HCT116 (cell line): ENCODE measurements around the gene PRDM7. TPM values are rescaled to one million over a fixed set of nuclear protein-coding genes. Genes with fewer than 3 reads are reported as not detected.

Source experiments
- ATAC-seq: fragments of 200-7000 bp; cut with Tn5 transposase; 2 replicates; pipeline ENCODE4 v1.9.1; 2020; ENCODE audit warnings: mild to moderate bottlenecking, moderate library complexity
- BruUV-seq: library from RNA; stranded (reverse); fragments of 400-500 nt; replicated peaks from 2 replicates; lab custom pipeline; 2021; lab: Mats Ljungman, UMichigan
- CTCF ChIA-PET: fragments of 300-600 bp; sonication (Branson Sonifier 250); formaldehyde crosslinking; loops from one replicate; lab custom pipeline; 2021; ENCODE audit warnings: antibody characterized with exemption; lab: Charles Lee
- POLR2A ChIA-PET: fragments of 300-600, 350-600 bp; sonication (Branson Sonifier 250); formaldehyde crosslinking; loops from one replicate; lab custom pipeline; 2021; ENCODE audit warnings: antibody characterized with exemption; lab: Charles Lee
- RAD21 ChIA-PET, 2 experiments: fragments of 300-600 bp; sonication (Branson Sonifier 250); formaldehyde crosslinking; loops; one replicate each; lab custom pipeline; 2023; ENCODE audit warnings: low total read pairs in 2 of 2; ENCODE audit not compliant: uncharacterized antibody in 2 of 2, unreplicated experiment in 2 of 2, low non-redundant PET in 1 of 2; lab: Charles Lee
- DNase-seq: peaks from one replicate; pipeline ENCODE4 v3.0.0-alpha.2; 2010; ENCODE audit warnings: low read depth, low spot score
- H2AFZ ChIP-seq: fragments of 200-600 bp; shearing (Covaris generic), sonication (generic); 2 replicates; pipeline ENCODE4 v1.6.1; 2017; ENCODE audit warnings: low read depth, mixed run types, mixed read lengths, antibody characterized with exemption, low read length; ENCODE audit not compliant: poor library complexity, severe bottlenecking
- H3K27ac ChIP-seq: 2 replicates; pipeline ENCODE4 v1.5.1; 2012; ENCODE audit warnings: low read depth, low read length
- H3K27me3 ChIP-seq: fragments of 200-600 bp; sonication (generic); 2 replicates; pipeline ENCODE4 v1.6.1; 2016; ENCODE audit warnings: mixed run types, low read length, mixed read lengths; ENCODE audit not compliant: insufficient read depth
- H3K36me3 ChIP-seq, 2 experiments: fragments of 200-500 bp in 1 of 2; fragments of 200-600 bp in 1 of 2; sonication (Bioruptor generic) in 1 of 2; sonication (generic) in 1 of 2; 2 replicates each; pipeline versions ENCODE4 v1.5.1 to v1.6.1; 2014 to 2016; ENCODE audit warnings: low read length in 2 of 2, inconsistent platforms in 1 of 2, mixed read lengths in 1 of 2, mixed run types in 1 of 2; ENCODE audit not compliant: insufficient read depth in 2 of 2, control insufficient read depth in 1 of 2
- H3K4me1 ChIP-seq, 2 experiments: fragments of 200-600 bp in 1 of 2; sonication (generic) in 1 of 2; 2 replicates each; pipeline versions ENCODE4 v1.5.1 to v1.6.1; 2012 to 2017; ENCODE audit warnings: low read length in 2 of 2, inconsistent platforms in 1 of 2, mild to moderate bottlenecking in 1 of 2, mixed read lengths in 1 of 2, mixed run types in 1 of 2, moderate library complexity in 1 of 2; ENCODE audit not compliant: insufficient read depth in 2 of 2, control insufficient read depth in 1 of 2
- H3K4me2 ChIP-seq: fragments of 200-600 bp; sonication (generic); 2 replicates; pipeline ENCODE4 v1.6.1; 2017; ENCODE audit warnings: mixed run types, low read length, mixed read lengths
- H3K4me3 ChIP-seq, 2 experiments: fragments of 200-600 bp in 1 of 2; sonication (generic) in 1 of 2; replicated peaks in 1 of 2; 2 replicates each; pipeline ENCODE4 v1.5.1; 2011 to 2016; ENCODE audit warnings: low read length in 2 of 2, control low read depth in 1 of 2, low read depth in 1 of 2, mild to moderate bottlenecking in 1 of 2, mixed read lengths in 1 of 2, mixed run types in 1 of 2
- H3K79me2 ChIP-seq: fragments of 200-600 bp; sonication (generic); 2 replicates; pipeline ENCODE4 v1.6.1; 2017; ENCODE audit warnings: mild to moderate bottlenecking, mixed run types, low read length, moderate library complexity, mixed read lengths; ENCODE audit not compliant: insufficient read depth
- H3K9ac ChIP-seq: fragments of 200-600 bp; sonication (generic); 2 replicates; pipeline ENCODE4 v1.6.1; 2016; ENCODE audit warnings: low read length, mixed read lengths
- H3K9me2 ChIP-seq: fragments of 200-600 bp; sonication (generic), shearing (Covaris generic); 2 replicates; pipeline ENCODE4 v1.6.1; 2017; ENCODE audit warnings: mixed run types, mild to moderate bottlenecking, moderate library complexity; ENCODE audit not compliant: insufficient read depth
- H3K9me3 ChIP-seq, 2 experiments: fragments of 200-500 bp in 1 of 2; fragments of 200-600 bp in 1 of 2; sonication (Bioruptor generic) in 1 of 2; sonication (generic) in 1 of 2; 2 replicates each; pipeline ENCODE4 v1.6.1; 2014 to 2017; ENCODE audit warnings: low read length in 2 of 2, mixed read lengths in 2 of 2, inconsistent platforms in 1 of 2, low read depth in 1 of 2, mild to moderate bottlenecking in 1 of 2, mixed run types in 1 of 2, moderate library complexity in 1 of 2; ENCODE audit not compliant: control insufficient read depth in 1 of 2, insufficient read depth in 1 of 2
- H4K20me1 ChIP-seq: fragments of 200-600 bp; sonication (generic), shearing (Covaris generic); 2 replicates; pipeline ENCODE4 v1.6.1; 2017; ENCODE audit warnings: mixed run types, mild to moderate bottlenecking, moderate library complexity; ENCODE audit not compliant: insufficient read depth
- CEBPB ChIP-seq: IDR thresholded peaks from 2 replicates; pipeline ENCODE4 v1.6.1; 2012; ENCODE audit warnings: low read depth
- EGR1 ChIP-seq: IDR thresholded peaks from 2 replicates; pipeline ENCODE4 v1.6.1; 2012; ENCODE audit warnings: low read depth
- FOSL1 ChIP-seq: IDR thresholded peaks from 2 replicates; pipeline ENCODE4 v1.6.1; 2012; ENCODE audit warnings: low read depth
- POLR2A ChIP-seq: IDR thresholded peaks from 2 replicates; pipeline ENCODE4 v1.7.0; 2011; ENCODE audit warnings: borderline replicate concordance; ENCODE audit not compliant: insufficient read depth, insufficient read length; ENCODE audit errors: extremely low read depth
- POLR2AphosphoS5 ChIP-seq: IDR thresholded peaks from 2 replicates; pipeline ENCODE4 v1.6.1; 2011; ENCODE audit warnings: mild to moderate bottlenecking, low read depth, low read length, moderate library complexity
- RAD21 ChIP-seq: IDR thresholded peaks from 2 replicates; pipeline ENCODE4 v1.6.1; 2012; ENCODE audit warnings: low read depth, mild to moderate bottlenecking
- SIN3A ChIP-seq: IDR thresholded peaks from 2 replicates; pipeline ENCODE4 v1.6.1; 2012; ENCODE audit warnings: low read depth
- SP1 ChIP-seq: IDR thresholded peaks from 2 replicates; pipeline ENCODE4 v1.6.1; 2012; ENCODE audit warnings: low read depth
- SRF ChIP-seq: IDR thresholded peaks from 2 replicates; pipeline ENCODE4 v1.6.1; 2012; ENCODE audit warnings: low read depth
- TCF7L2 ChIP-seq: IDR thresholded peaks from 2 replicates; pipeline ENCODE4 v1.7.0; 2011; ENCODE audit warnings: borderline replicate concordance, inconsistent platforms; ENCODE audit not compliant: insufficient read depth, insufficient read length; ENCODE audit errors: extremely low read depth
- ZFX ChIP-seq: fragments of 450-650 bp; IDR thresholded peaks from 2 replicates; pipeline ENCODE4 v1.6.1; 2017
- ZNF274 ChIP-seq: fragments of 200-500 bp; sonication (Bioruptor generic); IDR thresholded peaks from 2 replicates; pipeline ENCODE4 v1.6.1; 2014; ENCODE audit warnings: mild to moderate bottlenecking, low read depth, low read length, inconsistent platforms
- intact Hi-C: fragments of 100-400 bp; cut with micrococcal nuclease; formaldehyde crosslinking; loops from 2 replicates; pipeline ENCODE4 v1.10.0; 2022
- total RNA-seq: library from RNA; stranded (reverse); gene quantifications from one replicate; pipeline ENCODE4 v1.2.1, GENCODE V29; 2021; ENCODE audit not compliant: unreplicated experiment
- TF ChIP-seq, protein P1 (sequence below): IDR thresholded peaks from 2 replicates; pipeline ENCODE4 v1.6.1; 2012
- TF ChIP-seq, protein P2 (sequence below), 3 experiments: fragments of 200-600 bp in 1 of 3; sonication (generic) in 1 of 3; IDR thresholded peaks in 2 of 3; conservative IDR thresholded peaks in 1 of 3; 2 replicates each; pipeline ENCODE4 v1.5.1; 2012 to 2017; ENCODE audit warnings: low read depth in 2 of 3, low read length in 2 of 3, antibody characterized with exemption in 1 of 3, borderline replicate concordance in 1 of 3, control low read depth in 1 of 3, mild to moderate bottlenecking in 1 of 3, mixed read lengths in 1 of 3, mixed run types in 1 of 3, moderate library complexity in 1 of 3; ENCODE audit not compliant: insufficient read depth in 1 of 3

PRDM7 gene
- total RNA-seq, 1 experiment from 2014 or later, result 0.07 TPM

DNA sequence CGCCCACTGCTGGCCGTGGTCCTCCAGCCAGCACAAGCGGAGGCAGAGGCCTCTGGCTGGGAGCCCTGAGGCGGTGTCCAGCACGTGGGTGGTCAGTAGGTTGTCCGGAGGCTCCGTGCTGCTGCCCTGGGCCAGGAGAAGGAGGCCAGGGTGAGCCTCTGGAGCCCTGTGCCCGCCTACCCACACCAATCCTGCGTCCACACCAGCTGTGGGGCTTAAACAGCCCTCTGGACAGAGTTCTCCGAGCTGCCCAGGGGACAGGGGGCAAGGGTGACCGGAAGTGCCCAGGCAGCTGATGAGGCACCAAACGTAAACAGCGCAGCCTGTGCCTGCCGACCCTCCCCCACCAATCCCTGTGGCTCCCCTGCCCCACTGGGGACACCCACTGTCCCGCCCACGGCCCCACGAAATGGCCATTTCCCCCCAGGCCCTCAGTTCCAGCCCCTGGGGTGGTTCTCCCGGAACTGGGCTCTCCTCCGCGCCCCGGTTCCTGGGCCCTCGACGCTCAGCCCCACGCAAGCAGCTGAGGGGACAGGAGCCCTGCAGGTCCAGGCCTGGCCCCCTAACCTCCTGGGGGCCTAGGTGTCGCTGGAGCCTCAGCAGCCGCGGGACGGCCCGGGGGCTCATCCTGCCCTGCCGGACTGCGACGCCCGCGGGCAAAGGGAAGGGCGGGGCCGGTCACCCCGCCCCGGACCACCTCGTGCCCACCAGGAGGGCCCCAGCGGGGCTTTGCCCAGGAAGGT, 30.0 kb downstream of the PRDM7 start (continued):
- no peak for TF ChIP-seq POLR2AphosphoS5

DNA sequence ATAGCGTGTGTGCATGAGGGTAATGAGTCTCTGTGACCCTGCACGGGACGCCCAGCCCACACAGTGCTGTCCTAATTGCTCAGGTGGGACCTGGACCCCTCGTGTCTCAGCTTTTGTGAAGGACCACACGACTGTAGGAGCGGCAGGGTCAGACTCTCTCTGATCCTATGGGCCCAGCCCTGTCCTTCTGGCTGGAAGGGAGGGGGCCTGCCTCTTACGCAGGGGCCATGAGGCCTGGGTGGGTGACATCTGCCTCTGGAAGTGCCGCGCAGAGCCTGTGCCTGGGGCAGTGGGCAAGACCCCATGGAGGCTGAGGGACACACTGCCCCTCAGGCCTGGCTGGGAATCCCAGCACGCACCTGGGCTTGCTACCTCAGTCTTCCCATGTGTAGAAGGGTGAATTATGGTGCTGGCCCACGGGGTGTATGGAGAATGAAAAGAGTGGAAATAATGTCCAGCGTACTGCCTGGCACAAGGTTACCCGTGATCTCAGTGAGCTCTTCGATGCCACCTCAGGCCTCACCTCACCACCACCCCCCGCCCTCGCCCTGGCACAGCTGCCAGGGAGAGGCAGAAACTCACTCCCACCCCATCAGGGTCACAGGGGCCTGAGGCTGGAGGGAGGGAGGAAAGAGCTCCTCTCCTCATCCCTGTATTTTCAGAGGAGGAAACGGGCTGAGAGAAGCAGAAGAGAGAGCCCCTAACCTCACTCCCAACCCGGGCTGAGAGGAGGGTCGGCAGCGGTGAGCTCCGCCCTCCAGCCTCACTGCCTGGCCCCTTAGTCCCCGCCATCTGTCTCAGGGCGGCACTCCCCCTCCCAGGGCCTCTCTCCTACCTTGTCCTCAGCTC, 30.8 kb downstream of the PRDM7 start:
- peaks cover 15 to 38% of the 10 kb centered on the region in 2 experiments for H3K4me1 ChIP-seq
- TF ChIP-seq TCF7L2, result no peak
- TF ChIP-seq, protein P1, sequence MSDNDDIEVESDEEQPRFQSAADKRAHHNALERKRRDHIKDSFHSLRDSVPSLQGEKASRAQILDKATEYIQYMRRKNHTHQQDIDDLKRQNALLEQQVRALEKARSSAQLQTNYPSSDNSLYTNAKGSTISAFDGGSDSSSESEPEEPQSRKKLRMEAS, result no peak
- no peak for TF ChIP-seq POLR2A
- no peak for TF ChIP-seq SIN3A
- TF ChIP-seq FOSL1, result no peak
- no peak for TF ChIP-seq ZNF274
- no peak for TF ChIP-seq POLR2AphosphoS5
- no peak for TF ChIP-seq SP1
- no peak for TF ChIP-seq RAD21
- TF ChIP-seq CEBPB, result no peak
- no peak for TF ChIP-seq EGR1
- TF ChIP-seq, protein P2, sequence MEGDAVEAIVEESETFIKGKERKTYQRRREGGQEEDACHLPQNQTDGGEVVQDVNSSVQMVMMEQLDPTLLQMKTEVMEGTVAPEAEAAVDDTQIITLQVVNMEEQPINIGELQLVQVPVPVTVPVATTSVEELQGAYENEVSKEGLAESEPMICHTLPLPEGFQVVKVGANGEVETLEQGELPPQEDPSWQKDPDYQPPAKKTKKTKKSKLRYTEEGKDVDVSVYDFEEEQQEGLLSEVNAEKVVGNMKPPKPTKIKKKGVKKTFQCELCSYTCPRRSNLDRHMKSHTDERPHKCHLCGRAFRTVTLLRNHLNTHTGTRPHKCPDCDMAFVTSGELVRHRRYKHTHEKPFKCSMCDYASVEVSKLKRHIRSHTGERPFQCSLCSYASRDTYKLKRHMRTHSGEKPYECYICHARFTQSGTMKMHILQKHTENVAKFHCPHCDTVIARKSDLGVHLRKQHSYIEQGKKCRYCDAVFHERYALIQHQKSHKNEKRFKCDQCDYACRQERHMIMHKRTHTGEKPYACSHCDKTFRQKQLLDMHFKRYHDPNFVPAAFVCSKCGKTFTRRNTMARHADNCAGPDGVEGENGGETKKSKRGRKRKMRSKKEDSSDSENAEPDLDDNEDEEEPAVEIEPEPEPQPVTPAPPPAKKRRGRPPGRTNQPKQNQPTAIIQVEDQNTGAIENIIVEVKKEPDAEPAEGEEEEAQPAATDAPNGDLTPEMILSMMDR (IDR thresholded peaks at IDR 0.05 in 2 of 3, conservative IDR thresholded peaks at IDR 0.05 in 1 of 3; ENCODE audit: borderline replicate concordance in 1 of 3, insufficient read depth in 1 of 3, low read depth in 2 of 3, low read length in 2 of 3), result no peak
- TF ChIP-seq SRF, result no peak
- TF ChIP-seq ZFX, result no peak
- TF ChIP-seq, all 23 proteins: peak for 0
- Histone ChIP-seq H3K9me3 (no peaks in the 10 kb centered on the region), H3K27ac (peak overlapping the region; percentile 4; the same call in 1 of the 2 replicates), H3K27me3 (no peaks in the 10 kb centered on the region), H3K9ac (no peak overlapping the region), H2AFZ (no peak overlapping the region), H3K79me2 (no peaks in the 10 kb centered on the region), H4K20me1 (no peaks in the 10 kb centered on the region), H3K4me3 (no peak overlapping the region), H3K9me2 (no peaks in the 10 kb centered on the region), H3K4me2 (peak overlapping the region; percentile 24; the same call in 1 of the 2 replicates), H3K36me3 (peaks cover 8 to 16% of the 10 kb centered on the region in 2 experiments; a peak in 3 of 4 replicates)
- BruUV-seq, result no TSS peak
- intact Hi-C loops, result no loop called here
- CTCF ChIA-PET, result no interaction called here
- no peak for ATAC-seq
- no peak for DNase-seq
- POLR2A ChIA-PET, result no interaction called here
- RAD21 ChIA-PET, result no interaction called here
